ENCODE results near the gene KRTDAP. TPM values are rescaled to one million over a fixed set of nuclear protein-coding genes. Genes with fewer than 3 reads are reported as not detected.

KRTDAP gene
- total and polyA plus RNA-seq, 10 of the 15 experiments (the other 5 are each of a cell fraction or from before 2014, with no cell fraction given): 0.23 TPM; not detected in 9

DNA sequence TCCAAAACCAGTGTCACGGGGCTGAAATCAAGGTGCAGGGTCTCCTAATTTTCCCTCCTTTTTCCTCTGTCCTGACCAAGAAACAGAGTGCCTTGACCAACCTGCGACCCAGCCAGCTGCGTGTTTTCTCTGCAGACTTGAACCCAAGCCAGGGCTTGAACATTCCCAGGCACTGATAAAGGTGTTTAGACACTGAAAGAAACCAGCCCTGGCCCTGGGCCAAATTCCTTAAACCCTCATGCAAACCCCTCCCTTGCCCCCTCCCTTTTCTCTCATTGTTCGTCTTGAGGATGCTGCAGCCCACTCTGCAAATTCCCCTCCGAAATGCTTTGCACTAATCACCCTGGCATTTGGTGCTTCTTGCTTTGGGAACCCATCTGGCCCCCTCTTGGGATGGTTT, 51.7 kb downstream of the KRTDAP start:
- H3K36me3 ChIP-seq (ENCODE audit: control insufficient read depth in 2 of 2, insufficient read depth in 2 of 2, low read length in 1 of 2): no peaks in the 10 kb centered on the region
- in situ Hi-C loops (cut with MboI) (no loop called here), intact Hi-C loops (cut with micrococcal nuclease; ENCODE audit: unreplicated experiment) (no loop called here)
- WGBS (ENCODE audit: insufficient coverage, insufficient replicate concordance, low lambda C conversion rate, missing lambda C conversion rate): 68% methylated on average over 5 of the region's 5 CpGs
- no peak for FAIRE-seq
- no peak overlapping the region; the same call in 1 of the 2 replicates for H3K4me2 ChIP-seq (ENCODE audit: control insufficient read depth, insufficient read depth)
- no peaks in the 10 kb centered on the region for H3K79me2 ChIP-seq (ENCODE audit: control insufficient read depth, insufficient read depth, low read length)
- no peak for DNase-seq (ENCODE audit: low read depth, low spot score)
- no peaks in the 10 kb centered on the region for H3K9me3 ChIP-seq (replicated peaks; ENCODE audit: control insufficient read depth, insufficient read depth, low read length)
- H3K4me3 ChIP-seq: no peak overlapping the region
- BruUV-seq (replicated peaks): no TSS peak
- POLR2A ChIA-PET: no interaction called here
- TF ChIP-seq CHD2 (IDR thresholded peaks at IDR 0.05; ENCODE audit: borderline replicate concordance, low read depth, low read length) (no peak), RUNX3 (IDR thresholded peaks at IDR 0.05; ENCODE audit: low read length) (0 out of 2 replicates have a peak, but pooled peaks have one; percentile 10)
- no peak for ATAC-seq
- H3K27me3 ChIP-seq (replicated peaks in 1 of 2; ENCODE audit: control insufficient read depth in 2 of 2, insufficient read depth in 2 of 2, low read length in 1 of 2): no peaks in the 10 kb centered on the region
- H3K9ac ChIP-seq (ENCODE audit: control insufficient read depth, insufficient read depth, low read length): no peak overlapping the region
- H2AFZ ChIP-seq (ENCODE audit: control insufficient read depth, low read depth, low read length): no peak overlapping the region
- H3K27ac ChIP-seq (ENCODE audit: control insufficient read depth, insufficient read depth): no peak overlapping the region
- no peaks in the 10 kb centered on the region for H4K20me1 ChIP-seq (ENCODE audit: control insufficient read depth, insufficient read depth)
- RAD21 ChIA-PET (ENCODE audit: unreplicated experiment): no interaction called here
- SMC1A ChIA-PET (ENCODE audit: uncharacterized antibody, unreplicated experiment): interaction anchor here (0.7 kb wide), 1 partner anchor 35 kb away, joined by 3 read pairs; no protein-coding TSS in a partner anchor
- CTCF ChIA-PET: interaction anchor here (1.0 to 1.3 kb wide), 3 partner anchors 9 to 30 kb away, joined by 3 to 4 read pairs (median 3); partner anchors contain the start of gene FFAR2
- peaks cover 35% of the 10 kb centered on the region for H3K4me1 ChIP-seq (ENCODE audit: control insufficient read depth, insufficient read depth, low read length)

GRCh38 chr19:35438096-35438495, 52.2 kb downstream of the KRTDAP start:
- ChIA-PET RAD21 (ENCODE audit: unreplicated experiment) (no interaction called here), POLR2A (interaction anchor here (0.6 kb wide), 1 partner anchor 14 kb away, joined by 4 read pairs; no protein-coding TSS in a partner anchor), SMC1A (ENCODE audit: uncharacterized antibody, unreplicated experiment) (interaction anchor here (0.7 to 1.0 kb wide), 2 partner anchors 13 to 35 kb away, joined by 3 read pairs; no protein-coding TSS in a partner anchor), CTCF (interaction anchor here (1.0 to 1.1 kb wide), 2 partner anchors 10 to 12 kb away, joined by 3 to 4 read pairs; partner anchors contain the start of gene FFAR2)
- FAIRE-seq (no peak), DNase-seq (ENCODE audit: low read depth, low spot score) (no peak), ATAC-seq (no peak)
- TF ChIP-seq CEBPB (IDR thresholded peaks at IDR 0.05; ENCODE audit: borderline replicate concordance in 1 of 2, low read depth in 2 of 2, low read length in 2 of 2) (no peak), CHD2 (IDR thresholded peaks at IDR 0.05; ENCODE audit: borderline replicate concordance, low read depth, low read length) (no peak), ZNF274 (IDR thresholded peaks at IDR 0.05; ENCODE audit: insufficient read depth, insufficient read length) (no peak), ASH2L (IDR thresholded peaks at IDR 0.05; ENCODE audit: borderline replicate concordance, low read depth) (no peak), POLR2AphosphoS2 (IDR thresholded peaks at IDR 0.05; ENCODE audit: low read depth, low read length) (no peak), SMAD5 (IDR thresholded peaks at IDR 0.05; ENCODE audit: low read depth) (no peak), TCF12 (IDR thresholded peaks at IDR 0.05; ENCODE audit: low read depth, low read length) (no peak), ZNF622 (IDR thresholded peaks at IDR 0.05) (no peak), SMC3 (IDR thresholded peaks at IDR 0.05; ENCODE audit: borderline replicate concordance, low read length) (no peak), RELB (IDR thresholded peaks at IDR 0.05; ENCODE audit: low read depth) (no peak), POLR2A (IDR thresholded peaks at IDR 0.05; ENCODE audit: low read depth, low read length) (no peak)
- Histone ChIP-seq H2AFZ (ENCODE audit: control insufficient read depth, low read depth, low read length) (no peak overlapping the region), H3K79me2 (ENCODE audit: control insufficient read depth, insufficient read depth, low read length) (no peaks in the 10 kb centered on the region), H3K9ac (ENCODE audit: control insufficient read depth, insufficient read depth, low read length) (no peak overlapping the region), H3K4me1 (ENCODE audit: control insufficient read depth, insufficient read depth, low read length) (peaks cover 35% of the 10 kb centered on the region), H3K4me3 (no peak overlapping the region), H3K9me3 (replicated peaks; ENCODE audit: control insufficient read depth, insufficient read depth, low read length) (no peaks in the 10 kb centered on the region), H3K36me3 (ENCODE audit: control insufficient read depth in 2 of 2, insufficient read depth in 2 of 2, low read length in 1 of 2) (no peaks in the 10 kb centered on the region), H3K4me2 (ENCODE audit: control insufficient read depth, insufficient read depth) (no peak overlapping the region; the same call in 1 of the 2 replicates), H3K27me3 (replicated peaks in 1 of 2; ENCODE audit: control insufficient read depth in 2 of 2, insufficient read depth in 2 of 2, low read length in 1 of 2) (no peaks in the 10 kb centered on the region), H4K20me1 (ENCODE audit: control insufficient read depth, insufficient read depth) (no peaks in the 10 kb centered on the region), H3K27ac (ENCODE audit: control insufficient read depth, insufficient read depth) (no peak overlapping the region)
- WGBS (ENCODE audit: insufficient coverage, insufficient replicate concordance, low lambda C conversion rate, missing lambda C conversion rate): 72% methylated on average over 5 of the region's 5 CpGs
- intact Hi-C loops (cut with micrococcal nuclease; ENCODE audit: unreplicated experiment): no loop called here
- in situ Hi-C loops (cut with MboI): no loop called here
- BruUV-seq (replicated peaks): no TSS peak

Measured in GM12878 (cell line).